ACHN (cell line): Measurements from ENCODE around the gene HDAC7.

ENCODE experiments used
- DNase-seq: peaks from one replicate; pipeline ENCODE4 v3.0.0-alpha.2; 2015
- in situ Hi-C: cut with HindIII; loops from 2 replicates; pipeline ENCODE4 v1.10.0; 2017; ENCODE audit warnings: low sequenced_read_pairs, low pct_ligation_motif_present, low pct_unique_long_range_greater_than_20kb

Gene HDAC7

GRCh38 chr12:47747126-47747525, 72.6 kb downstream of the HDAC7 start:
- in situ Hi-C loops = no loop called here
- no peak for DNase-seq

GRCh38 chr12:47746523-47746922, 73.2 kb downstream of the HDAC7 start:
- in situ Hi-C loops = no loop called here
- DNase-seq = no peak

- in situ Hi-C loops = no loop called here
- no peak for DNase-seq
These were observed 73.6 kb downstream of the HDAC7 start for GRCh38 chr12:47746073-47746472.

- in situ Hi-C loops = no loop called here
- no peak for DNase-seq
These were observed 74.1 kb downstream of the HDAC7 start for GRCh38 chr12:47745485-47746041.

GRCh38 chr12:47744778-47745436, 74.8 kb downstream of the HDAC7 start:
- in situ Hi-C loops = no loop called here
- DNase-seq = no peak

GRCh38 chr12:47744005-47744651, 75.6 kb downstream of the HDAC7 start:
- in situ Hi-C loops = no loop called here
- no peak for DNase-seq

- in situ Hi-C loops = no loop called here
- DNase-seq = no peak
These were observed 76.3 kb downstream of the HDAC7 start for GRCh38 chr12:47743311-47743860.

- in situ Hi-C loops = no loop called here
- peak; percentile 68 for DNase-seq
These were observed 77.4 kb downstream of the HDAC7 start for GRCh38 chr12:47742253-47742825.

GRCh38 chr12:47741340-47741703, 78.4 kb downstream of the HDAC7 start:
- in situ Hi-C loops = no loop called here
- peak; percentile 73 for DNase-seq

GRCh38 chr12:47740606-47741339, 78.9 kb downstream of the HDAC7 start:
- no peak for DNase-seq
- in situ Hi-C loops = no loop called here

- no peak for DNase-seq
- in situ Hi-C loops = no loop called here
These were observed 79.7 kb downstream of the HDAC7 start for GRCh38 chr12:47739979-47740378.

- in situ Hi-C loops = no loop called here
- DNase-seq = no peak
These were observed 80.4 kb downstream of the HDAC7 start for GRCh38 chr12:47739297-47739696.

- DNase-seq = no peak
- in situ Hi-C loops = no loop called here
These were observed 81.6 kb downstream of the HDAC7 start for GRCh38 chr12:47737936-47738594.

GRCh38 chr12:47736877-47737676, 82.6 kb downstream of the HDAC7 start:
- in situ Hi-C loops = no loop called here
- DNase-seq = no peak

GRCh38 chr12:47736216-47736615, 83.5 kb downstream of the HDAC7 start:
- in situ Hi-C loops = no loop called here
- no peak for DNase-seq

- in situ Hi-C loops = no loop called here
- DNase-seq = no peak
These were observed 84.1 kb downstream of the HDAC7 start for GRCh38 chr12:47735649-47736048.

GRCh38 chr12:47734725-47735480, 84.8 kb downstream of the HDAC7 start:
- in situ Hi-C loops = no loop called here
- DNase-seq = no peak
